Activated gamma-delta T cell (primary cell): ENCODE results near the gene SDK2.

ENCODE experiments used
- DNase-seq: peaks from one replicate; lab custom pipeline; 2025; lab: John Stamatoyannopoulos, UW

Gene SDK2

GRCh38 chr17:73297934-73298861 lies 346.0 kb downstream of the SDK2 start:
- no peak for DNase-seq

GRCh38 chr17:73293480-73293911 lies 350.7 kb downstream of the SDK2 start:
- no peak for DNase-seq

GRCh38 chr17:73293031-73293430 lies 351.2 kb downstream of the SDK2 start:
- DNase-seq: no peak

- DNase-seq: no peak
These were observed 352.2 kb downstream of the SDK2 start for GRCh38 chr17:73292031-73292531.

- DNase-seq: no peak
These were observed 352.9 kb downstream of the SDK2 start for GRCh38 chr17:73291260-73291801.

GRCh38 chr17:73290399-73291259 lies 353.6 kb downstream of the SDK2 start:
- no peak for DNase-seq

GRCh38 chr17:73289549-73290254 lies 354.5 kb downstream of the SDK2 start:
- DNase-seq: no peak

GRCh38 chr17:73288534-73289302 lies 355.5 kb downstream of the SDK2 start:
- no peak for DNase-seq

- DNase-seq: no peak
These were observed 357.4 kb downstream of the SDK2 start for GRCh38 chr17:73286863-73287296.

GRCh38 chr17:73285916-73286862 lies 358.1 kb downstream of the SDK2 start:
- DNase-seq: no peak

- no peak for DNase-seq
These were observed 358.7 kb downstream of the SDK2 start for GRCh38 chr17:73285603-73285908.

- DNase-seq: no peak
These were observed 359.2 kb downstream of the SDK2 start for GRCh38 chr17:73284906-73285602.
